ENCODE results near the gene SFMBT2.

Gene SFMBT2

GRCh38 chr10:7425691-7426090 is 14.9 kb upstream of the SFMBT2 start:
- DNase-seq (ENCODE audit: low spot score), result no peak

- no peak for DNase-seq (ENCODE audit: low spot score)
These were observed 14.1 kb upstream of the SFMBT2 start for GRCh38 chr10:7424919-7425318.

GRCh38 chr10:7424315-7424714 is 13.5 kb upstream of the SFMBT2 start:
- no peak for DNase-seq (ENCODE audit: low spot score)

- no peak for DNase-seq (ENCODE audit: low spot score)
These were observed 12.7 kb upstream of the SFMBT2 start for GRCh38 chr10:7423521-7423920.

- no peak for DNase-seq (ENCODE audit: low spot score)
These were observed 10.7 kb upstream of the SFMBT2 start for GRCh38 chr10:7421526-7421925.

GRCh38 chr10:7419998-7420397 is 9.2 kb upstream of the SFMBT2 start:
- no peak for DNase-seq (ENCODE audit: low spot score)

- no peak for DNase-seq (ENCODE audit: low spot score)
These were observed 7.0 kb upstream of the SFMBT2 start for GRCh38 chr10:7417807-7418206.

GRCh38 chr10:7417103-7417623 is 6.3 kb upstream of the SFMBT2 start:
- DNase-seq (ENCODE audit: low spot score), result peak; percentile 56

- DNase-seq (ENCODE audit: low spot score), result no peak
These were observed 3.9 kb upstream of the SFMBT2 start for GRCh38 chr10:7414766-7415165.

- DNase-seq (ENCODE audit: low spot score), result no peak
These were observed 2.1 kb upstream of the SFMBT2 start for GRCh38 chr10:7412928-7413282.

GRCh38 chr10:7412237-7412927 is 1.5 kb upstream of the SFMBT2 start:
- DNase-seq (ENCODE audit: low spot score), result peak; percentile 22

GRCh38 chr10:7411671-7412128 is 866 bp upstream of the SFMBT2 start:
- DNase-seq (ENCODE audit: low spot score), result no peak

- peak; percentile 21 for DNase-seq (ENCODE audit: low spot score)
These were observed 453 bp downstream of the SFMBT2 start for GRCh38 chr10:7410301-7410861.

- peak; percentile 43 for DNase-seq (ENCODE audit: low spot score)
These were observed 1.1 kb downstream of the SFMBT2 start for GRCh38 chr10:7409732-7410168.

GRCh38 chr10:7409045-7409731 is 1.6 kb downstream of the SFMBT2 start:
- DNase-seq (ENCODE audit: low spot score), result peak; percentile 45

- DNase-seq (ENCODE audit: low spot score), result peak; percentile 31
These were observed 2.4 kb downstream of the SFMBT2 start for GRCh38 chr10:7408291-7409044.

GRCh38 chr10:7407368-7408290 is 3.2 kb downstream of the SFMBT2 start:
- DNase-seq (ENCODE audit: low spot score), result no peak

- no peak for DNase-seq (ENCODE audit: low spot score)
These were observed 4.0 kb downstream of the SFMBT2 start for GRCh38 chr10:7406712-7407333.

- DNase-seq (ENCODE audit: low spot score), result no peak
These were observed 5.2 kb downstream of the SFMBT2 start for GRCh38 chr10:7405637-7406036.

- no peak for DNase-seq (ENCODE audit: low spot score)
These were observed 7.2 kb downstream of the SFMBT2 start for GRCh38 chr10:7403620-7404019.

- no peak for DNase-seq (ENCODE audit: low spot score)
These were observed 9.1 kb downstream of the SFMBT2 start for GRCh38 chr10:7401782-7402181.

Data from cerebellar cortex (tissue), 1 donor.